H1 (cell line): ENCODE data around the gene ZNF385B. TPM values are rescaled to one million over a fixed set of nuclear protein-coding genes. Genes with fewer than 3 reads are reported as not detected.

ENCODE experiments used
- CTCF ChIA-PET: fragments of 300-600 bp; sonication (Branson Sonifier 250); formaldehyde crosslinking; loops from one replicate; lab custom pipeline; 2021; ENCODE audit not compliant: partially characterized antibody; lab: Charles Lee
- POLR2A ChIA-PET: fragments of 300-600 bp; sonication (Branson Sonifier 250); formaldehyde crosslinking; loops from one replicate; lab custom pipeline; 2021; ENCODE audit warnings: inconsistent platforms; ENCODE audit not compliant: partially characterized antibody; lab: Charles Lee
- DNase-seq, 2 experiments: peaks; one replicate each; pipeline versions ENCODE4 v3.0.0 to v3.0.0-alpha.2; 2010 to 2022; ENCODE audit warnings: low spot score in 2 of 2, low read depth in 1 of 2, mixed read lengths in 1 of 2
- FAIRE-seq: peaks from 2 replicates; lab custom pipeline; 2011; peaks lifted over from hg19 to GRCh38; lab: Jason Lieb, UNC
- H2AFZ ChIP-seq: 2 replicates; pipeline ENCODE4 v1.8.1; 2012; ENCODE audit warnings: low read length, inconsistent platforms
- H2AK5ac ChIP-seq: 2 replicates; pipeline ENCODE4 v1.6.1; 2013; ENCODE audit warnings: low read depth, low read length
- H2BK120ac ChIP-seq: replicated peaks from 2 replicates; pipeline ENCODE3; 2013; ENCODE audit warnings: low read depth, low read length, inconsistent platforms
- H2BK12ac ChIP-seq: 2 replicates; pipeline ENCODE4 v1.6.1; 2013; ENCODE audit warnings: low read depth, low read length
- H2BK15ac ChIP-seq: 2 replicates; pipeline ENCODE4 v1.6.1; 2013; ENCODE audit warnings: low read length
- H2BK20ac ChIP-seq: 2 replicates; pipeline ENCODE4 v1.6.1; 2013; ENCODE audit warnings: low read length
- H2BK5ac ChIP-seq: 2 replicates; pipeline ENCODE4 v1.6.1; 2013; ENCODE audit warnings: low read depth, low read length
- H3K14ac ChIP-seq: 2 replicates; pipeline ENCODE4 v1.6.1; 2013; ENCODE audit warnings: inconsistent platforms; ENCODE audit not compliant: insufficient read length
- H3K18ac ChIP-seq: 2 replicates; pipeline ENCODE4 v1.6.1; 2013; ENCODE audit warnings: low read length; ENCODE audit errors: extremely low read depth
- H3K23ac ChIP-seq: 2 replicates; pipeline ENCODE4 v1.6.1; 2013; ENCODE audit warnings: inconsistent platforms; ENCODE audit not compliant: insufficient read length
- H3K23me2 ChIP-seq: 2 replicates; pipeline ENCODE4 v1.6.1; 2013; ENCODE audit warnings: low read depth, low read length
- H3K27ac ChIP-seq: 2 replicates; pipeline ENCODE4 v1.6.1; 2011; ENCODE audit warnings: low read depth, low read length, inconsistent platforms
- H3K27me3 ChIP-seq, 4 experiments: replicated peaks in 1 of 4; 1 replicate in 1 of 4; 2 replicates in 3 of 4; pipeline versions ENCODE4 v1.6.1 to v1.8.1; 2011 to 2013; ENCODE audit warnings: low read length in 3 of 4, mild to moderate bottlenecking in 3 of 4, inconsistent platforms in 2 of 4, mixed read lengths in 2 of 4, moderate library complexity in 1 of 4; ENCODE audit not compliant: control insufficient read depth in 3 of 4, insufficient read depth in 3 of 4; ENCODE audit errors: extremely low read depth in 1 of 4
- H3K36me3 ChIP-seq, 4 experiments: 2 replicates each; pipeline versions ENCODE4 v1.6.1 to v1.8.1; 2011 to 2013; ENCODE audit warnings: mild to moderate bottlenecking in 4 of 4, low read length in 3 of 4, moderate library complexity in 2 of 4, control low read depth in 1 of 4, inconsistent platforms in 1 of 4; ENCODE audit not compliant: insufficient read depth in 4 of 4, control insufficient read depth in 2 of 4
- H3K4ac ChIP-seq: replicated peaks from 2 replicates; pipeline ENCODE3; 2013; ENCODE audit warnings: low read length, low read depth, mixed read lengths, inconsistent platforms; ENCODE audit not compliant: insufficient read length
- H3K4me1 ChIP-seq, 4 experiments: replicated peaks in 1 of 4; 1 replicate in 1 of 4; 2 replicates in 3 of 4; pipeline versions ENCODE4 v1.6.1 to v1.8.1; 2011 to 2013; ENCODE audit warnings: low read length in 3 of 4, inconsistent platforms in 2 of 4, mixed read lengths in 1 of 4; ENCODE audit not compliant: insufficient read depth in 4 of 4, control insufficient read depth in 3 of 4
- H3K4me2 ChIP-seq, 2 experiments: 2 replicates each; pipeline versions ENCODE4 v1.6.1 to v1.8.1; 2011 to 2013; ENCODE audit warnings: low read depth in 2 of 2, low read length in 2 of 2, control low read depth in 1 of 2, inconsistent platforms in 1 of 2, mild to moderate bottlenecking in 1 of 2; ENCODE audit not compliant: insufficient read depth in 1 of 2
- H3K4me3 ChIP-seq, 4 experiments: fragments of 200-600, 300-600 bp in 1 of 4; sonication (generic), shearing (Covaris generic), sonication (Bioruptor Twin) in 1 of 4; 2 replicates each; pipeline versions ENCODE4 v1.5.1 to v1.8.1; 2011 to 2016; ENCODE audit warnings: low read length in 4 of 4, low read depth in 3 of 4, control low read depth in 2 of 4, inconsistent platforms in 2 of 4, mild to moderate bottlenecking in 2 of 4, mixed read lengths in 1 of 4, moderate library complexity in 1 of 4; ENCODE audit not compliant: insufficient read depth in 2 of 4; ENCODE audit errors: extremely low read depth in 1 of 4
- H3K56ac ChIP-seq: replicated peaks from 2 replicates; pipeline ENCODE3; 2013; ENCODE audit warnings: low read depth, mild to moderate bottlenecking, mixed read lengths, low read length, inconsistent platforms; ENCODE audit not compliant: insufficient read length
- H3K79me1 ChIP-seq: 2 replicates; pipeline ENCODE4 v1.6.1; 2013; ENCODE audit warnings: low read depth, low read length, control low read depth
- H3K79me2 ChIP-seq, 2 experiments: 2 replicates each; pipeline versions ENCODE4 v1.6.1 to v1.8.1; 2012 to 2013; ENCODE audit warnings: low read length in 2 of 2, mild to moderate bottlenecking in 2 of 2, inconsistent platforms in 1 of 2; ENCODE audit not compliant: insufficient read depth in 2 of 2, control insufficient read depth in 1 of 2
- H3K9ac ChIP-seq, 4 experiments: replicated peaks in 1 of 4; 1 replicate in 1 of 4; 2 replicates in 3 of 4; pipeline versions ENCODE4 v1.6.1 to v1.8.1; 2011 to 2013; ENCODE audit warnings: low read depth in 3 of 4, low read length in 3 of 4, control low read depth in 2 of 4, mild to moderate bottlenecking in 2 of 4, moderate library complexity in 2 of 4, inconsistent platforms in 1 of 4; ENCODE audit errors: extremely low read depth in 1 of 4
- H3K9me3 ChIP-seq, 2 experiments: 2 replicates each; pipeline versions ENCODE4 v1.6.1 to v1.8.1; 2012 to 2013; ENCODE audit warnings: mild to moderate bottlenecking in 2 of 2, moderate library complexity in 2 of 2, control low read depth in 1 of 2, inconsistent platforms in 1 of 2, low read depth in 1 of 2, low read length in 1 of 2, mixed read lengths in 1 of 2; ENCODE audit not compliant: insufficient read depth in 2 of 2
- H4K20me1 ChIP-seq, 2 experiments: replicated peaks in 1 of 2; 2 replicates each; pipeline versions ENCODE3 to v1.8.1; 2011 to 2013; ENCODE audit warnings: inconsistent platforms in 2 of 2, low read length in 2 of 2, mild to moderate bottlenecking in 1 of 2; ENCODE audit not compliant: insufficient read depth in 2 of 2, control insufficient read depth in 1 of 2
- H4K5ac ChIP-seq: 2 replicates; pipeline ENCODE4 v1.6.1; 2013; ENCODE audit warnings: low read length, low read depth, mixed read lengths, inconsistent platforms; ENCODE audit not compliant: insufficient read length
- H4K8ac ChIP-seq: 2 replicates; pipeline ENCODE4 v1.8.0; 2013; ENCODE audit warnings: mild to moderate bottlenecking, moderate library complexity, low read length, inconsistent platforms; ENCODE audit not compliant: insufficient read depth; ENCODE audit errors: extremely low read depth
- H4K91ac ChIP-seq: replicated peaks from 2 replicates; pipeline ENCODE3; 2013; ENCODE audit warnings: low read length, mixed read lengths, inconsistent platforms; ENCODE audit not compliant: insufficient read length
- CHD1 ChIP-seq: IDR thresholded peaks from 2 replicates; pipeline ENCODE4 v1.6.1; 2012; ENCODE audit warnings: low read depth, low read length, improper control_type of control experiment
- FOSL1 ChIP-seq: IDR thresholded peaks from 2 replicates; pipeline ENCODE4 v1.6.1; 2011; ENCODE audit warnings: mild to moderate bottlenecking, low read depth, low read length, moderate library complexity; ENCODE audit not compliant: insufficient read depth
- GABPA ChIP-seq: IDR thresholded peaks from 2 replicates; pipeline ENCODE4 v1.6.1; 2011; ENCODE audit warnings: mild to moderate bottlenecking, low read length, moderate library complexity, borderline replicate concordance; ENCODE audit not compliant: insufficient read depth
- SP4 ChIP-seq: IDR thresholded peaks from 2 replicates; pipeline ENCODE4 v1.6.1; 2012; ENCODE audit warnings: low read length, inconsistent platforms
- SUZ12 ChIP-seq: fragments of 200-600 bp; sonication (generic); IDR thresholded peaks from 2 replicates; pipeline ENCODE4 v1.6.1; 2012; ENCODE audit warnings: mild to moderate bottlenecking, inconsistent platforms, low read length, moderate library complexity, mixed read lengths
- TCF12 ChIP-seq: IDR thresholded peaks from 2 replicates; pipeline ENCODE4 v1.6.1; 2011; ENCODE audit warnings: low read depth, mild to moderate bottlenecking, low read length
- WGBS, 2 experiments: shearing (Covaris generic) in 1 of 2; methylation state at CpG; one replicate each; pipeline versions ENCODE4 v1.1.6 to v1.1.7; 2013 to 2015; ENCODE audit warnings: low lambda C conversion rate in 2 of 2, mixed read lengths in 2 of 2, inconsistent platforms in 1 of 2, low coverage in 1 of 2, missing lambda C conversion rate in 1 of 2; ENCODE audit not compliant: insufficient replicate concordance in 2 of 2, insufficient coverage in 1 of 2, insufficient read length in 1 of 2; ENCODE audit errors: extremely low coverage in 1 of 2, missing lambda C conversion rate in 1 of 2; 5-methylcytosine and 5-hydroxymethylcytosine counted together
- polyA plus RNA-seq, 7 experiments: library from polyadenylated mRNA; depleted of rRNA in 3 of 7; stranded (reverse) in 5 of 7; unstranded in 2 of 7; fragments of >200 nt in 5 of 7; fragments of 200-250 nt in 2 of 7; gene quantifications; 1 replicate in 5 of 7; 2 replicates in 1 of 7; 4 replicates in 1 of 7; pipeline versions ENCODE4 v1.2.1 to v1.2.3, GENCODE V29; 2011 to 2013; ENCODE audit warnings: missing spikeins in 2 of 7, mixed read lengths in 2 of 7
- total RNA-seq: library from RNA; stranded (reverse); fragmentation: NEBNext Ultra II Directional; extraction: Animal tissue kit (Norgen Biotek cat#: 25700); gene quantifications from 2 replicates; pipeline ENCODE4 v1.2.1, GENCODE V29; 2021

The ZNF385B gene
- total and polyA plus RNA-seq, 2 of the 8 experiments (the other 6 are each of a cell fraction or from before 2014, with no cell fraction given) = 1.1 to 3.7 TPM

DNA sequence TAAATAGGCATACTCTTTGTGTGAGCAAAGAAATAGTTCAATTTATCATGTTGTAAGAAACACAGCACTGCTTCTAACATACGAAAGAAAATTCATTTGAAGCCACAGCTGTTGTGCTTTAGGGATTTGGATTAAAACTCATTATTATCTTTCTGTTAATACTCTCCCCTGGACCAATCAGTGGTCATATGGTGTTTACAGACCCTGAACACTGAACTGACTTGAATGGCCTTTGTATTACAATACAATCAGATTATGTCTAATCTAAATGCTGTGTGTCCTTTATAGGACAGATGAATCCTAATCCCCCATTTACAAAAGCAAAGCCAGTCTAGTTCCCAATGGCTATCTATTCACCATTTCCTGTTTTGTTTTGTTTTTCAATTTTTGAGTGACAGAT lies 36.5 kb downstream of the ZNF385B start:
- Histone ChIP-seq H3K4ac (no peak overlapping the region), H4K20me1 (no peaks in the 10 kb centered on the region)
- 100% methylated on average over 1 of the region's 1 CpG; no CpG with 5 or more reads in 1 of the 2 experiments for WGBS, 2 experiments
- no peak for TF ChIP-seq GABPA
- TF ChIP-seq SP4 = no peak
- no peak for TF ChIP-seq SUZ12
- no peak for TF ChIP-seq CHD1
- TF ChIP-seq FOSL1 = no peak
- no peak for TF ChIP-seq TCF12

More for the DNA sequence above, 36.5 kb downstream of the ZNF385B start:
- Histone ChIP-seq H3K79me1 (no peaks in the 10 kb centered on the region), H3K9me3 (no peaks in the 10 kb centered on the region), H3K27me3 (no peaks in the 10 kb centered on the region), H4K91ac (no peak overlapping the region), H2AK5ac (no peak overlapping the region), H4K8ac (no peak overlapping the region), H3K9ac (no peak overlapping the region), H3K79me2 (no peaks in the 10 kb centered on the region), H2BK15ac (no peak overlapping the region), H2BK5ac (no peak overlapping the region), H3K14ac (no peak overlapping the region), H3K27ac (no peak overlapping the region), H3K36me3 (no peaks in the 10 kb centered on the region), H2BK12ac (no peak overlapping the region), H2AFZ (no peak overlapping the region), H3K18ac (no peak overlapping the region), H3K23ac (no peak overlapping the region), H3K56ac (no peak overlapping the region), H3K4me1 (no peaks in the 10 kb centered on the region; a peak in 1 of 7 replicates), H3K4me3 (no peak overlapping the region), H3K23me2 (no peaks in the 10 kb centered on the region), H2BK20ac (no peak overlapping the region), H4K5ac (no peak overlapping the region), H3K4me2 (no peak overlapping the region), H2BK120ac (no peak overlapping the region)
- DNase-seq (no peak), FAIRE-seq (no peak)
- ChIA-PET POLR2A (no interaction called here), CTCF (interaction anchor here (1.4 to 1.9 kb wide), 2 partner anchors 9 to 12 kb away, joined by 4 read pairs; no protein-coding TSS in a partner anchor)
